ENCODE results near the gene PDE4D.
"Not testable (repeated sequence)": the region's sequence is repeated elsewhere in the genome, so short reads cannot be mapped to it uniquely, and the experiment has no call there.

Gene PDE4D

DNA sequence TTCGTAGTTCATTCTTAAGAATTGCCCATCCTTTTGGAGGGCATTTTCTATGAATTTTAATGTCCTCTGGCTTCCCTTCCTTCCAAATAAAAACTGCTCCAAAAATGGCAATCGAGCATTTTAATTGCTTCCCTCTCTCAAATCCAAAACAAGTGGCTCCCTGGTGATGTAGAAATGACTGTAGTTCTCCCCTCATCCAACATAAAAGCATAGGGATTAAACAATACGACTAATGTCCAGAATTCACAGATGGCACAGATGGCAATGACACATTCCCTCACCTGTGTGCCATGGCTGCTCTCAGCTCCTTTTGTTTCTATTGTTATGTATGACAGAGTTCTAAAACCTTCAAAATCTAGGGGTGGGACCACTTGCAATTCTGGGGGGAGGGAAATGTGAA, 893.3 kb downstream of the PDE4D start:
- Histone ChIP-seq H3K27me3 (ENCODE audit: insufficient read depth, low read length) (no peaks in the 10 kb centered on the region), H3K4me1 (ENCODE audit: control insufficient read depth, insufficient read depth, low read length, unreplicated experiment) (peaks cover 12% of the 10 kb centered on the region), H3K4me3 (ENCODE audit: low read depth, low read length) (no peak overlapping the region), H3K36me3 (ENCODE audit: insufficient read depth, low read length) (no peaks in the 10 kb centered on the region), H3K79me2 (ENCODE audit: control insufficient read depth, insufficient read depth, low read length, unreplicated experiment) (peaks cover 71% of the 10 kb centered on the region), H3K27ac (ENCODE audit: low read depth, low read length) (no peak overlapping the region), H2AFZ (ENCODE audit: low read length, unreplicated experiment) (no peak overlapping the region)

- H3K4me1 ChIP-seq (ENCODE audit: control insufficient read depth, insufficient read depth, low read length, unreplicated experiment) = peaks cover 8% of the 10 kb centered on the region
- H3K4me3 ChIP-seq (ENCODE audit: low read depth, low read length) = no peak overlapping the region
- no peaks in the 10 kb centered on the region for H3K27me3 ChIP-seq (ENCODE audit: insufficient read depth, low read length)
- H3K27ac ChIP-seq (ENCODE audit: low read depth, low read length) = no peak overlapping the region
- H3K79me2 ChIP-seq (ENCODE audit: control insufficient read depth, insufficient read depth, low read length, unreplicated experiment) = peaks cover 68% of the 10 kb centered on the region
- no peak overlapping the region for H2AFZ ChIP-seq (ENCODE audit: low read length, unreplicated experiment)
- H3K36me3 ChIP-seq (ENCODE audit: insufficient read depth, low read length) = no peaks in the 10 kb centered on the region
Observed at GRCh38 chr5:58999804-59000203, 893.7 kb downstream of the PDE4D start.

- Histone ChIP-seq H3K79me2 (ENCODE audit: control insufficient read depth, insufficient read depth, low read length, unreplicated experiment) (peaks cover 57% of the 10 kb centered on the region), H3K36me3 (ENCODE audit: insufficient read depth, low read length) (no peaks in the 10 kb centered on the region), H2AFZ (ENCODE audit: low read length, unreplicated experiment) (no peak overlapping the region), H3K27me3 (ENCODE audit: insufficient read depth, low read length) (no peaks in the 10 kb centered on the region), H3K27ac (ENCODE audit: low read depth, low read length) (no peak overlapping the region), H3K4me3 (ENCODE audit: low read depth, low read length) (no peak overlapping the region), H3K4me1 (ENCODE audit: control insufficient read depth, insufficient read depth, low read length, unreplicated experiment) (peaks cover 5% of the 10 kb centered on the region)
Observed at GRCh38 chr5:58998544-58998943, 895.0 kb downstream of the PDE4D start.

- H2AFZ ChIP-seq (ENCODE audit: low read length, unreplicated experiment); H3K4me3 ChIP-seq (ENCODE audit: low read depth, low read length); H3K4me1 ChIP-seq (ENCODE audit: control insufficient read depth, insufficient read depth, low read length, unreplicated experiment); H3K27ac ChIP-seq (ENCODE audit: low read depth, low read length); H3K27me3 ChIP-seq (ENCODE audit: insufficient read depth, low read length); H3K36me3 ChIP-seq (ENCODE audit: insufficient read depth, low read length): not testable (repeated sequence)
- H3K79me2 ChIP-seq (ENCODE audit: control insufficient read depth, insufficient read depth, low read length, unreplicated experiment) = peaks cover 31% of the 10 kb centered on the region
Observed at GRCh38 chr5:58995779-58996178, 897.7 kb downstream of the PDE4D start.

- no peaks in the 10 kb centered on the region for H3K27me3 ChIP-seq (ENCODE audit: insufficient read depth, low read length)
- H3K79me2 ChIP-seq (ENCODE audit: control insufficient read depth, insufficient read depth, low read length, unreplicated experiment) = peaks cover 13% of the 10 kb centered on the region
- H3K4me3 ChIP-seq (ENCODE audit: low read depth, low read length) = no peak overlapping the region
- no peak overlapping the region for H2AFZ ChIP-seq (ENCODE audit: low read length, unreplicated experiment)
- H3K4me1 ChIP-seq (ENCODE audit: control insufficient read depth, insufficient read depth, low read length, unreplicated experiment) = peaks cover 3% of the 10 kb centered on the region
- 0 out of 2 replicates have a peak, but pooled peaks cover 2% of the 10 kb centered on the region for H3K36me3 ChIP-seq (ENCODE audit: insufficient read depth, low read length)
- no peak overlapping the region for H3K27ac ChIP-seq (ENCODE audit: low read depth, low read length)
Observed at GRCh38 chr5:58993461-58993860, 900.1 kb downstream of the PDE4D start.

DNA sequence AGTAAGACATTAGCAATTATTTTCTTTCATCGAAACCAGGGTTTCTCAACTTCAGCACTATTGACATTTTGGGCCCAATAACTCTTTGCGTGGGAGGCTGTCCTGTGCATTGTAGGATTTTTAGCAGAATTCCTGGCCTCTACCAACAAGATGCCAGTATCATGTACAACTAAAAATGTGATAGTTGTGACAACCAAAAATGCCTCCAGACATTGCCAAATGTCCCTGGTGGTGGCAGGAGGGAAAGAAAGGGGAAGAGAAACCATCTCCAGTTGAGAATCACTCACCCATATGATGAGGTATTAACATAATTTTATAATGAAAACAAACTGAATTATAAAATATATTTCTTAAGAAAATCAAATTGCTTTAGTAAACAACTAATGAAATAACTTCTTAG, 904.6 kb downstream of the PDE4D start:
- Histone ChIP-seq H3K4me1 (ENCODE audit: control insufficient read depth, insufficient read depth, low read length, unreplicated experiment) (no peaks in the 10 kb centered on the region), H3K4me3 (ENCODE audit: low read depth, low read length) (no peak overlapping the region), H3K36me3 (ENCODE audit: insufficient read depth, low read length) (0 out of 2 replicates have a peak, but pooled peaks cover 2% of the 10 kb centered on the region), H3K79me2 (ENCODE audit: control insufficient read depth, insufficient read depth, low read length, unreplicated experiment) (no peaks in the 10 kb centered on the region), H2AFZ (ENCODE audit: low read length, unreplicated experiment) (no peak overlapping the region), H3K27ac (ENCODE audit: low read depth, low read length) (no peak overlapping the region), H3K27me3 (ENCODE audit: insufficient read depth, low read length) (no peaks in the 10 kb centered on the region)

- peaks cover 11% of the 10 kb centered on the region; the same call in 1 of the 2 replicates for H3K36me3 ChIP-seq (ENCODE audit: insufficient read depth, low read length)
- H3K27ac ChIP-seq (ENCODE audit: low read depth, low read length) = no peak overlapping the region
- no peak overlapping the region for H2AFZ ChIP-seq (ENCODE audit: low read length, unreplicated experiment)
- H3K27me3 ChIP-seq (ENCODE audit: insufficient read depth, low read length) = no peaks in the 10 kb centered on the region
- no peak overlapping the region for H3K4me3 ChIP-seq (ENCODE audit: low read depth, low read length)
- no peaks in the 10 kb centered on the region for H3K79me2 ChIP-seq (ENCODE audit: control insufficient read depth, insufficient read depth, low read length, unreplicated experiment)
- no peaks in the 10 kb centered on the region for H3K4me1 ChIP-seq (ENCODE audit: control insufficient read depth, insufficient read depth, low read length, unreplicated experiment)
Observed at GRCh38 chr5:58987193-58987592, 906.3 kb downstream of the PDE4D start.

DNA sequence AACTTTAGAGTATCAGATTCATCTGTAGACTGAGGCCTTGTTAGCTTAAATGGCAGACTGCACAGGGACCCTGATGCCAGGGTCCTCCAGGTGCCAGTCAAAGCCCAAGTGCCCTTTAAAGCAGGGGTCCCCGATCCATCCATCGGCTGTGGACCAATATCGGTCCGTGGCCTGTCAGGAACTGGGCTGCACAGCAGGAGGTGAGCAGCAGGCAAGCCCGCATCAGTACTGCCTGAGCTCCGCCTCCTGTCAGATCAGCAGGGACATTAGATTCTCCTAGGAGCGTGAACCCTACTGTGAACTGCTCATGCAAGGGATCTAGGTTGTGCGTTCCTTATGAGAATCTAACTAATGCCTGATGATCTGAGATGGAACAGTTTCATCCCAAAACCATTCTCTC, 907.2 kb downstream of the PDE4D start:
- no peak overlapping the region for H3K27ac ChIP-seq (ENCODE audit: low read depth, low read length)
- H2AFZ ChIP-seq (ENCODE audit: low read length, unreplicated experiment) = no peak overlapping the region
- H3K4me1 ChIP-seq (ENCODE audit: control insufficient read depth, insufficient read depth, low read length, unreplicated experiment) = no peaks in the 10 kb centered on the region
- H3K36me3 ChIP-seq (ENCODE audit: insufficient read depth, low read length) = peaks cover 11% of the 10 kb centered on the region; the same call in 1 of the 2 replicates
- H3K27me3 ChIP-seq (ENCODE audit: insufficient read depth, low read length) = no peaks in the 10 kb centered on the region
- no peaks in the 10 kb centered on the region for H3K79me2 ChIP-seq (ENCODE audit: control insufficient read depth, insufficient read depth, low read length, unreplicated experiment)
- no peak overlapping the region for H3K4me3 ChIP-seq (ENCODE audit: low read depth, low read length)

DNA sequence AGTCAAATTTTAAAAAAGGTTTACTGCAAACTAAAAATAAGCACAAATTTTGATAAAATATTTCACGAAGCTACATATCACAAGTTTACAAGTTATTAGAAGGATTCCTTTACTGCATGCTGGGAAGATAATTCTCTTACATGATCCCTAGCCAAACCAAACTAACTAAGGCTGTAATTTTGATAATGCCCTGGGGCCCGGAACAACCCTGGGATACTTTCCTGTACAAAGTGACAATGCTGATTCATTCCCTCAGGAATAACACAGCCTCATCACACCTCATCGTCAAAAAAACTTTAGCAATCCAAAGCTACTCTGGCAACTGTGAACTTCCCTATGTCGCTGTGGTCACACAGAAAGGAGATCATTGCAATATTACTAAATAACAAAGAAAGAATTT, 907.8 kb downstream of the PDE4D start:
- Histone ChIP-seq H3K27ac (ENCODE audit: low read depth, low read length) (no peak overlapping the region), H3K4me1 (ENCODE audit: control insufficient read depth, insufficient read depth, low read length, unreplicated experiment) (no peaks in the 10 kb centered on the region), H2AFZ (ENCODE audit: low read length, unreplicated experiment) (no peak overlapping the region), H3K4me3 (ENCODE audit: low read depth, low read length) (no peak overlapping the region), H3K79me2 (ENCODE audit: control insufficient read depth, insufficient read depth, low read length, unreplicated experiment) (no peaks in the 10 kb centered on the region), H3K36me3 (ENCODE audit: insufficient read depth, low read length) (peaks cover 11% of the 10 kb centered on the region; the same call in 1 of the 2 replicates), H3K27me3 (ENCODE audit: insufficient read depth, low read length) (no peaks in the 10 kb centered on the region)

GRCh38 chr5:58985311-58985710, 908.2 kb downstream of the PDE4D start:
- H2AFZ ChIP-seq (ENCODE audit: low read length, unreplicated experiment) = no peak overlapping the region
- H3K36me3 ChIP-seq (ENCODE audit: insufficient read depth, low read length) = peaks cover 11% of the 10 kb centered on the region; the same call in 1 of the 2 replicates
- H3K4me3 ChIP-seq (ENCODE audit: low read depth, low read length) = no peak overlapping the region
- H3K27ac ChIP-seq (ENCODE audit: low read depth, low read length) = no peak overlapping the region
- no peaks in the 10 kb centered on the region for H3K4me1 ChIP-seq (ENCODE audit: control insufficient read depth, insufficient read depth, low read length, unreplicated experiment)
- no peaks in the 10 kb centered on the region for H3K27me3 ChIP-seq (ENCODE audit: insufficient read depth, low read length)
- H3K79me2 ChIP-seq (ENCODE audit: control insufficient read depth, insufficient read depth, low read length, unreplicated experiment) = no peaks in the 10 kb centered on the region

- no peaks in the 10 kb centered on the region for H3K79me2 ChIP-seq (ENCODE audit: control insufficient read depth, insufficient read depth, low read length, unreplicated experiment)
- no peak overlapping the region for H3K4me3 ChIP-seq (ENCODE audit: low read depth, low read length)
- H3K4me1 ChIP-seq (ENCODE audit: control insufficient read depth, insufficient read depth, low read length, unreplicated experiment) = no peaks in the 10 kb centered on the region
- no peak overlapping the region for H3K27ac ChIP-seq (ENCODE audit: low read depth, low read length)
- H3K27me3 ChIP-seq (ENCODE audit: insufficient read depth, low read length) = no peaks in the 10 kb centered on the region
- H2AFZ ChIP-seq (ENCODE audit: low read length, unreplicated experiment) = no peak overlapping the region
- H3K36me3 ChIP-seq (ENCODE audit: insufficient read depth, low read length) = peaks cover 8% of the 10 kb centered on the region; the same call in 1 of the 2 replicates
Observed at GRCh38 chr5:58983526-58984452, 909.7 kb downstream of the PDE4D start.
